NT2/D1 (cell line): ENCODE measurements around the gene SEC61A2.

Experiments used
- DNase-seq: peaks from one replicate; pipeline ENCODE4 v3.0.0-alpha.2; 2011; ENCODE audit warnings: low read depth, low spot score
- H3K27me3 ChIP-seq: 2 replicates; pipeline ENCODE4 v1.6.0; 2011; ENCODE audit warnings: mild to moderate bottlenecking; ENCODE audit not compliant: insufficient read length, insufficient read depth
- H3K36me3 ChIP-seq: 2 replicates; pipeline ENCODE4 v1.6.1; 2011; ENCODE audit warnings: mild to moderate bottlenecking, low read length, mixed read lengths; ENCODE audit not compliant: insufficient read depth, insufficient read length
- H3K4me1 ChIP-seq: 2 replicates; pipeline ENCODE4 v1.5.1; 2011; ENCODE audit not compliant: insufficient read depth, insufficient read length
- H3K4me3 ChIP-seq: 2 replicates; pipeline ENCODE4 v1.5.1; 2011; ENCODE audit warnings: low read depth; ENCODE audit not compliant: insufficient read length
- H3K9ac ChIP-seq: 2 replicates; pipeline ENCODE4 v1.6.0; 2011; ENCODE audit warnings: low read depth; ENCODE audit not compliant: insufficient read length
- H3K9me3 ChIP-seq: 2 replicates; pipeline ENCODE4 v1.5.1; 2011; ENCODE audit warnings: mild to moderate bottlenecking, low read length; ENCODE audit not compliant: insufficient read depth
- SUZ12 ChIP-seq: IDR thresholded peaks from 2 replicates; pipeline ENCODE4 v1.6.1; 2011; ENCODE audit not compliant: insufficient read length, insufficient read depth; ENCODE audit errors: extremely low read depth
- YY1 ChIP-seq: IDR thresholded peaks from 2 replicates; pipeline ENCODE4 v1.6.1; 2011; ENCODE audit not compliant: insufficient read length, insufficient read depth
- ZNF274 ChIP-seq: IDR thresholded peaks from 2 replicates; pipeline ENCODE4 v1.6.1; 2011; ENCODE audit warnings: mild to moderate bottlenecking, low read depth, low read length

SEC61A2 gene

DNA sequence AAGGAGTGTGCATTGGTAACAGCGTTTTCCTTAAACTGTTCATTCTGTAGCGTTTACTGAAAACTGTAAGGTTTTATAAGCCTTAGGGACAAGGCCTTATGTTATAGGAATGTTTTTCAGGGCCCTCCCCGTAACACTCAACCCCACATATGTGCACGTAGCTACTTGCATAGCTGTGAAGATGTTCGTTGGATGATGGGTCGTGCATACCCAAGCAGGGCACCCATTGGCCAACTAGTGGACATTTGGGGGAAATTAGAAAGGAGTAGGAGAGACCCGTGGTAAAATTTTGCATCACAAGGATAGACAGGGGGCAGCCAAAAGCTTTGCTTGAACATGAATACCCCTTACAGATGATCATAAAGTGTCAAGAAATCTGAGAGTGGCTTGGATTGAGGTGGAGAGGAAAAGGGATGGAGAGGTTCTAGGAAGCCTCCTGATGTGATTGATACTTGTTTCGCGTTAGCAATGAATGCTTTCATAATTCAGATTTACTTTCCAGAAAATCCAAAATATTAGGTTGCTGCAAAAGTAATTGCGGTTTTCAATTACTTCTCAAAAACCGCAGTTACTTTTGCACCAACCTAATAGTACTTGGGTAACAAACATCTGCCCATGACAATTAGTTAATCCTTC lies 878 bp downstream of the SEC61A2 start:
- DNase-seq, result peak; percentile 22
- H3K4me1 ChIP-seq, result no peaks in the 10 kb centered on the region
- H3K27me3 ChIP-seq, result no peaks in the 10 kb centered on the region
- H3K9ac ChIP-seq, result peak overlapping the region; percentile 88
- TF ChIP-seq ZNF274, result no peak
- no peak for TF ChIP-seq YY1
- no peak for TF ChIP-seq SUZ12
- no peaks in the 10 kb centered on the region for H3K9me3 ChIP-seq
- H3K36me3 ChIP-seq, result peaks cover under 1% of the 10 kb centered on the region
- H3K4me3 ChIP-seq, result peak overlapping the region; percentile 75

DNA sequence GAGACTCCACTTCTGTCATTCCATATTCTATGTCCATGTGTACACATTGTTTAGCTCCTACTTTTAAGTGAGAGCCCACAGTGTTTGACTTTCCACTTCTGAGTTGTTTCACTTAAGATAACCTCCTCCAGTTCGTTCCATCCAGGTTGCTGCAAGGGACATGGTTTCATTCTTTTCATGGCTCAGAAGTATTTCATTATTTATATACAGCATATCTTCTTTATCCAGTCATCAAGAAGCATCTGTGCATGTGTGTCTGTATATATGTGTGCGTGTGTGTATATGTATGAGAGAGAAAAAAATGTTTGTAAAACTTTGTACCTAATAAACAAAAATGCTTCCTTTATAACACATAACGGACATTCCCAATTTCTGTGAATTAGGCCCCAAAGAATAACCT lies 6.2 kb downstream of the SEC61A2 start:
- no peak for DNase-seq
- Histone ChIP-seq H3K9me3 (no peaks in the 10 kb centered on the region), H3K4me1 (no peaks in the 10 kb centered on the region), H3K36me3 (peaks cover 27% of the 10 kb centered on the region), H3K9ac (no peak overlapping the region), H3K27me3 (no peaks in the 10 kb centered on the region), H3K4me3 (no peak overlapping the region)
- TF ChIP-seq SUZ12 (no peak), ZNF274 (no peak), YY1 (no peak)

DNA sequence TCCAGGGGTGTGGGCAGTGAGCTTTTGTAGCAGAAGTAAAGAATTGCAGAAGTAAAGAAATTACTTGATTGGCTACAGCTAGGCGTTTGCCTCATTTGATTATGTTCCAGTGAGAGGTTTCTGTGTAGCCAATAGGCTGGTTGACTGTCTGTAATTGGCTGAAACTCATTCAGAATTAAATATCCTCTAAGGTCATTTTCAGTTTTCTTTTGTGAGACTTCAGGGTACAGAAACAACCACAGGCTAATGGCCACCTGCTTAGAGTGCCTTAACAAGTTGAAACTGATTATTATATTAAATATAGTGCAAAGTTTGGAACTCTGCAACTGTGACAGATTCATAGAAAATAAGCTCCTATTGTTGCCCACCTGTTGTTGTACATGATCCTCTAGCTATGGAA lies 10.6 kb downstream of the SEC61A2 start:
- no peak overlapping the region for H3K4me3 ChIP-seq

DNA sequence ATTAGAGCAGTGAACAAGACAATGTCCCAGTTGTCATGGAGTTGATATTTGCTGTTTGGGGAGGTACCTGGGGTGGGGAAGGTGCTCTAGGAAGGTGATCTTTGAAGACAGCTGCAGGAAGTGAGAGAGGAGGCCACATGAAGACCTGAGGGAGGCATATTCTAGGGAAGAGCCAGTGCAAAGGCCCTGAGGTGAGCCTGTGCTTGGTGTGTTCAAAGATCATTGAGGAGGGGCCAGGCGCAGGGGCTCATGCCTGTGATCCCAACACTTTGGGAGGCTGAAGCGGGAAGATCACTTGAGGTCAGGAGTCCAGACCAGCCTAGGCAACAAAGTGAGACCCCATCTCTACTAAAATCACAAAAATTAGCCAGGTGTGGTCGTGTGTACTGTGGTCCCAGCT lies 15.1 kb downstream of the SEC61A2 start:
- no peak for DNase-seq
- no peak overlapping the region for H3K9ac ChIP-seq
- H3K4me1 ChIP-seq, result no peaks in the 10 kb centered on the region
- TF ChIP-seq ZNF274 (no peak), SUZ12 (no peak), YY1 (no peak)
- H3K4me3 ChIP-seq, result no peak overlapping the region
- peaks cover 25% of the 10 kb centered on the region for H3K36me3 ChIP-seq
- H3K9me3 ChIP-seq, result no peaks in the 10 kb centered on the region
- no peaks in the 10 kb centered on the region for H3K27me3 ChIP-seq

More for the DNA sequence above, 10.6 kb downstream of the SEC61A2 start:
- DNase-seq, result no peak
- Histone ChIP-seq H3K9me3 (no peaks in the 10 kb centered on the region), H3K27me3 (no peaks in the 10 kb centered on the region), H3K9ac (no peak overlapping the region), H3K4me1 (no peaks in the 10 kb centered on the region), H3K36me3 (peaks cover 48% of the 10 kb centered on the region)
- no peak for TF ChIP-seq SUZ12
- no peak for TF ChIP-seq YY1
- TF ChIP-seq ZNF274, result no peak

DNA sequence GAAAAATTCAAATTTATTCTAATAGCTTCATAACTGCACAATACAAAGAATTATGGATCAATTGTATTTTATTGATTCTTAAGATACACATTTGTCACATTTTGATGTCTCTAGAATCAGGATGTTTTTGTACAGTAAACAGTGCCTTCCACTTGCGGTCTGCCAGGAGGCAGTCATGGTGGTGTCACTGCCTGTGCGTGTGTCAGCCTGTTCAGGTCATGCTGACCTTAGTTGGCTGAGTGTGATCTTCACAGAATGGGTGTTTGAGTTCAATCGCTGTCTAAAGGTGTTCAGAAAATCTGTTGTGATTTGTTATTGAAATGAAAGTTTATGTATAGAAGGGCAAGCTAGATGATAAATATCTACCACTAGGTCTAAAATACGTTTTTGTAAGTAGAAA lies 20.7 kb downstream of the SEC61A2 start:
- Histone ChIP-seq H3K9me3 (no peaks in the 10 kb centered on the region), H3K9ac (no peak overlapping the region), H3K4me3 (no peak overlapping the region), H3K27me3 (no peaks in the 10 kb centered on the region), H3K36me3 (peaks cover 23% of the 10 kb centered on the region), H3K4me1 (no peaks in the 10 kb centered on the region)
- TF ChIP-seq YY1, result no peak
- no peak for TF ChIP-seq SUZ12
- no peak for TF ChIP-seq ZNF274
- no peak for DNase-seq

DNA sequence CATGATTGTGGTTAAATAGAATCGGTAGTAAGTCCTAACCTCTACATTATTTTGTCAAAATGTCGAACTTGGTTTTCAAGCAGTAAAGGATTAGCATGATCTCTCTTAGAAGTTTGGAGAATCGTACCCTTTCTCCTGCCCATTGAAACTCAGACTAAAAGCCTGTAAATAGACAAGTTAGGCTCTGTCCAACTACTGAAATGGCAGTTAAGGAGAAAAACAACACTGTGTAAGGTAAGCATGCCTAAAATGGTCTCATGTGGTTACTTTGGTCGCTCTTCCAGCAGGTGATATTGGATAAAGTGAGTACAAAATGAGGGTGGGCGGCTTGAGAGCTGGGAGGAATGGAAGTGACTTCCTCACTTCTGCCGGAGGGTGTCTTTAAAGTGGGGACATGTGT lies 25.0 kb downstream of the SEC61A2 start:
- H3K4me1 ChIP-seq, result no peaks in the 10 kb centered on the region
- H3K4me3 ChIP-seq, result no peak overlapping the region
- peaks cover 39% of the 10 kb centered on the region for H3K36me3 ChIP-seq
- H3K27me3 ChIP-seq, result no peaks in the 10 kb centered on the region
- no peak for DNase-seq
- TF ChIP-seq SUZ12 (no peak), ZNF274 (no peak), YY1 (no peak)
- H3K9ac ChIP-seq, result no peak overlapping the region
- H3K9me3 ChIP-seq, result no peaks in the 10 kb centered on the region

DNA sequence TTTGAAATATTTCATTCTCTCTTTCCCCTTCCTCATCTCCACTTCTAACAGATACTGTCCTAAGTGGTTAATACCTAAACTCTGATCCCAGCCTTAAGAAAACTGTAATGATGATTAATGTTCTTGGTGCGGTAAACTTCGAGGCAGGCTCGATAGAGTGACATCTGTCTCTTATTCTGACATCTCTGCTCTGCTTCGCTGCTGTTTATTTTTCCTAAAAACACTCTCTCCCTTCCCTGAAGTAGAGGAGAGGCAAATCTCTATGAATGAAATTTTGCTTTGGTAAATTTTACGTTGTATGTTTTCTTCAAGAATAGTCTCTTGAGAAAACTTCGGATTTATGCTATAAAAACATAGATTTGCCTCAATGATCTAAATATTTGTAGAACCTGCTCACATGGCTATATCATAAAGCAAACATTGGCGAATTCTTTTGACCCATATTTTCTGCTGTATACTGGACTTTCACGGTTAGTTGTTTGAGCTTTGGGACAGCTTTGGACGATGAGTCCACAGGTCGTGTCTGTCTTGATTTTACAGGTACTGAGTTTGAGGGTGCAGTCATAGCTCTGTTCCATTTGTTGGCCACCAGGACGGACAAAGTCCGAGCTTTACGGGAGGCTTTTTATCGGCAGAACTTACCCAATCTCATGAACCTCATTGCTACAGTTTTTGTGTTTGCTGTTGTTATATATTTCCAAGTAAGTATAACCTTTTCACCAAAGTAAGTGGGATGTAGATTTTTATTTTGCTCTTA lies 27.1 kb downstream of the SEC61A2 start:
- no peak for TF ChIP-seq SUZ12
- TF ChIP-seq ZNF274, result no peak
- TF ChIP-seq YY1, result no peak
- H3K9ac ChIP-seq, result no peak overlapping the region
- no peaks in the 10 kb centered on the region for H3K27me3 ChIP-seq
- H3K4me1 ChIP-seq, result no peaks in the 10 kb centered on the region
- peaks cover 38% of the 10 kb centered on the region for H3K36me3 ChIP-seq
- DNase-seq, result no peak
- no peaks in the 10 kb centered on the region for H3K9me3 ChIP-seq
- H3K4me3 ChIP-seq, result no peak overlapping the region

DNA sequence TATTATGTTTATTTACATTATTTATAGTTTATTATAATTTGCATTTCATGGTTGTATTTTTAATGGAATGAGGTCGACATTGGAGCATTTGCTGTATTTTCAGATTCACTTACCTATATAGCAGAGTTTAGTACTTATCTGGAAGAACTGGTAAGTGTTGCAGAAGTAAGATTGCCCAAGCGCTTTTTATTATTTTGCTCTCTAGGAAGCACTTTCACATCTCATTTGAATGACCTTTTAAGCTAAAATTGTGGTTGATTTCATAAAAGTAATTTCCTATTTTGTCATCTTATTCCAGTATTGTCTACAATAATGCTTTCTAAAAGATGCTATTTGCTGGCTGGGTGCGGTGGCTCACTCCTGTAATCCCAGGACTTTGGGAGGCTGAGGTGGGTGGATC lies 28.6 kb downstream of the SEC61A2 start:
- Histone ChIP-seq H3K27me3 (no peaks in the 10 kb centered on the region), H3K4me3 (no peak overlapping the region), H3K9ac (no peak overlapping the region), H3K4me1 (no peaks in the 10 kb centered on the region), H3K9me3 (no peaks in the 10 kb centered on the region), H3K36me3 (peaks cover 47% of the 10 kb centered on the region)
- DNase-seq, result no peak
- TF ChIP-seq YY1 (no peak), SUZ12 (no peak), ZNF274 (no peak)
